Right ventricle myocardium inferior (tissue), 1 donor: Measurements from ENCODE around the gene SUPT5H. TPM values are rescaled to one million over a fixed set of nuclear protein-coding genes. Genes with fewer than 3 reads are reported as not detected.

Experiments used
- microRNA-seq: library from miRNA; unstranded; fragments of <30 nt; microRNA quantifications from one replicate; pipeline ENCODE4 v1.2.0, GENCODE V29; 2020
- total RNA-seq: library from RNA; stranded (reverse); fragmentation: NEBNext Ultra II Directional; extraction: Animal tissue kit (Norgen Biotek cat#: 25700); gene quantifications from one replicate; pipeline ENCODE4 v1.2.1, GENCODE V29; 2021
- donor health status: DM: no; HTN: yes; CAD: no; lungs with severe emphysema.

The SUPT5H gene
- total RNA-seq, 1 donor from 2014 or later = 80.6 TPM

Small RNA genes lying within 50 kb of the gene (microRNA-seq; reads per million reads assigned to microRNA genes)
- gene MIR4530 = not detected

Other genes starting within 250 kb of the SUPT5H start
- not detected for gene NCCRP1, start 248.6 kb upstream of the SUPT5H start, total RNA-seq
- gene SYCN, start 241.3 kb upstream of the SUPT5H start, total RNA-seq = not detected
- gene IFNL3, start 200.6 kb upstream of the SUPT5H start, total RNA-seq = not detected
- gene IFNL4, start 196.7 kb upstream of the SUPT5H start, total RNA-seq = not detected
- gene IFNL2, start 177.2 kb upstream of the SUPT5H start, total RNA-seq = not detected
- not detected for gene IFNL1, start 149.2 kb upstream of the SUPT5H start, total RNA-seq
- 0.41 TPM for gene LRFN1, start 124.7 kb upstream of the SUPT5H start, total RNA-seq
- 20.2 TPM for gene GMFG, start 109.5 kb upstream of the SUPT5H start, total RNA-seq
- 40.6 TPM for gene SAMD4B, start 103.2 kb upstream of the SUPT5H start, total RNA-seq
- 34.5 TPM for gene PAF1, start 54.5 kb upstream of the SUPT5H start, total RNA-seq
- 21.8 TPM for gene MED29, start 54.2 kb upstream of the SUPT5H start, total RNA-seq
- 48.7 TPM for gene ZFP36, start 38.7 kb upstream of the SUPT5H start, total RNA-seq
- 10.4 TPM for gene PLEKHG2, start 32.9 kb upstream of the SUPT5H start, total RNA-seq
- 1,258 TPM for gene RPS16, start 9.6 kb upstream of the SUPT5H start, total RNA-seq
- gene TIMM50, start 35.3 kb downstream of the SUPT5H start, total RNA-seq = 75.9 TPM
- not detected for gene DLL3, start 53.4 kb downstream of the SUPT5H start, total RNA-seq
- gene SELENOV, start 69.6 kb downstream of the SUPT5H start, total RNA-seq = not detected
- 1.7 TPM for gene EID2B, start 87.3 kb downstream of the SUPT5H start, total RNA-seq
- 10.7 TPM for gene EID2, start 94.6 kb downstream of the SUPT5H start, total RNA-seq
- gene LGALS13, start 156.9 kb downstream of the SUPT5H start, total RNA-seq = not detected
- gene LGALS16, start 210.3 kb downstream of the SUPT5H start, total RNA-seq = not detected